Activated naive CD8-positive, alpha-beta T cell treated with anti-CD3 and anti-CD28 coated beads for 36 hours (primary cell): ENCODE measurements around the gene UPP2. TPM values are rescaled to one million over a fixed set of nuclear protein-coding genes. Genes with fewer than 3 reads are reported as not detected.

Source experiments
- DNase-seq: peaks from one replicate; pipeline ENCODE4 v3.0.0; 2021
- H3K27ac Mint-ChIP-seq: one replicate; pipeline ENCODE4 v1.8.0; 2022; ENCODE audit warnings: mild to moderate bottlenecking, moderate library complexity, mixed read lengths
- H3K27me3 Mint-ChIP-seq: one replicate; pipeline ENCODE4 v1.8.0; 2022; ENCODE audit warnings: mild to moderate bottlenecking, mixed read lengths
- H3K36me3 Mint-ChIP-seq: one replicate; pipeline ENCODE4 v1.8.0; 2021; ENCODE audit warnings: mild to moderate bottlenecking, mixed read lengths
- H3K4me1 Mint-ChIP-seq: one replicate; pipeline ENCODE4 v1.8.0; 2021; ENCODE audit warnings: mixed read lengths
- H3K4me3 Mint-ChIP-seq: one replicate; pipeline ENCODE4 v1.8.0; 2022; ENCODE audit warnings: mild to moderate bottlenecking, moderate library complexity, mixed read lengths
- H3K9me3 Mint-ChIP-seq: one replicate; pipeline ENCODE4 v1.8.0; 2022; ENCODE audit warnings: mixed read lengths
- total RNA-seq, 2 experiments: library from RNA; stranded (reverse); gene quantifications; one replicate each; pipeline ENCODE4 v1.2.3, GENCODE V29; 2021

The UPP2 gene
- total RNA-seq, 2 experiments from 2014 or later, result not detected

GRCh38 chr2:158095912-158096311 lies 5.8 kb upstream of the UPP2 start:
- Mint-ChIP-seq H3K4me1 (no peaks in the 10 kb centered on the region), H3K36me3 (no peaks in the 10 kb centered on the region), H3K27me3 (no peaks in the 10 kb centered on the region), H3K4me3 (no peak overlapping the region), H3K27ac (no peak overlapping the region), H3K9me3 (no peaks in the 10 kb centered on the region)
- no peak for DNase-seq

- Mint-ChIP-seq H3K36me3 (no peaks in the 10 kb centered on the region), H3K4me3 (no peak overlapping the region), H3K27ac (no peak overlapping the region), H3K4me1 (no peaks in the 10 kb centered on the region), H3K9me3 (no peaks in the 10 kb centered on the region), H3K27me3 (no peaks in the 10 kb centered on the region)
- no peak for DNase-seq
Measured at GRCh38 chr2:158097481-158097880, 4.2 kb upstream of the UPP2 start.

GRCh38 chr2:158098178-158098577 lies 3.5 kb upstream of the UPP2 start:
- Mint-ChIP-seq H3K4me1 (no peaks in the 10 kb centered on the region), H3K27me3 (no peaks in the 10 kb centered on the region), H3K36me3 (no peaks in the 10 kb centered on the region), H3K27ac (no peak overlapping the region), H3K9me3 (no peaks in the 10 kb centered on the region), H3K4me3 (no peak overlapping the region)
- no peak for DNase-seq

GRCh38 chr2:158099716-158100115 lies 2.0 kb upstream of the UPP2 start:
- H3K27me3 Mint-ChIP-seq, result no peaks in the 10 kb centered on the region
- H3K36me3 Mint-ChIP-seq, result no peaks in the 10 kb centered on the region
- no peak overlapping the region for H3K4me3 Mint-ChIP-seq
- H3K4me1 Mint-ChIP-seq, result no peaks in the 10 kb centered on the region
- no peak overlapping the region for H3K27ac Mint-ChIP-seq
- H3K9me3 Mint-ChIP-seq, result no peaks in the 10 kb centered on the region
- no peak for DNase-seq

DNA sequence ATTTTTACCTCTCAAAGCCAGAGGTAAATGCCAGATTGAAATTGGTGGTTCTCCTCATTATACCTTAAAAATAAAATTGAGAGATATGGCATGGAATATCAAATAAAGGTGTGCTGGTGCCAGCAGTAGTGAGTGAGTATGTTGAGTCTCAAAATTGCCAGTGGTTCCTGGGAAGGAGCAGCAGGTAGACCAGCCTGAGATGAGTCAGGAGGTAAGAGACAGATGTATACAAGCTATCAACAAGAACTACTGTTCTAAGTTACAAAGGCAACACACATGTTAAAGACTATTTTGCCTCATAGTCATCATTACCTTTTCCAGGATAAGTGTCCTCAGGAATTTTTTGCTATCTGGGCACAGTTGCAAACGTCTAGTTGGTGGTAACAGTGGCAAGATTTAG lies 1.3 kb upstream of the UPP2 start:
- no peak for DNase-seq
- Mint-ChIP-seq H3K9me3 (no peaks in the 10 kb centered on the region), H3K36me3 (no peaks in the 10 kb centered on the region), H3K27ac (no peak overlapping the region), H3K4me3 (no peak overlapping the region), H3K4me1 (no peaks in the 10 kb centered on the region), H3K27me3 (no peaks in the 10 kb centered on the region)

GRCh38 chr2:158102446-158102845 lies 770 bp downstream of the UPP2 start:
- Mint-ChIP-seq H3K27ac (no peak overlapping the region), H3K4me1 (no peaks in the 10 kb centered on the region)
- no peak for DNase-seq

GRCh38 chr2:158103411-158104012 lies 1.8 kb downstream of the UPP2 start:
- Mint-ChIP-seq H3K27ac (no peak overlapping the region), H3K4me1 (no peaks in the 10 kb centered on the region), H3K27me3 (no peaks in the 10 kb centered on the region), H3K4me3 (no peak overlapping the region), H3K36me3 (no peaks in the 10 kb centered on the region), H3K9me3 (no peaks in the 10 kb centered on the region)
- no peak for DNase-seq

More at GRCh38 chr2:158102446-158102845, 770 bp downstream of the UPP2 start:
- Mint-ChIP-seq H3K27me3 (no peaks in the 10 kb centered on the region), H3K36me3 (no peaks in the 10 kb centered on the region), H3K4me3 (no peak overlapping the region), H3K9me3 (no peaks in the 10 kb centered on the region)

DNA sequence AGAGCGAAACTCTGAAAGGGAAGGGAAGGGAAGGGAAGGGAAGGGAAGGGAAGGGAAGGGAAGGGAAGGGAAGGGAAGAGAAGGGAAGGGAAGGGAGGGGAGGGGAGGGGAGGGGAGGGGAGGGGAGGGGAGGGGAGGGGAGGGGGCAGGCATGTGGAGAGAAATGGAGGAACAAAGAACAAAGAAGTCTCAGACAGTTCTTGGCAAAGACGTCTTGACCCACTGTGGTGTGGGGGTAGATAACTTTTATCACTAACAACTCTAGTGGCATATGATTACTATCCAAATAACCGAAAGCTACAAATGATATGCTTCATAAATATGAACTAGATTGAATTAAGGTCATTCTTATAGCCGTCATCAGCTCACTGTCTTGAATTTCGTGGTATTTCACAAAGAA lies 3.2 kb downstream of the UPP2 start:
- H3K27me3 Mint-ChIP-seq, result no peaks in the 10 kb centered on the region
- H3K4me1 Mint-ChIP-seq, result no peaks in the 10 kb centered on the region
- no peak overlapping the region for H3K4me3 Mint-ChIP-seq
- no peaks in the 10 kb centered on the region for H3K36me3 Mint-ChIP-seq
- H3K9me3 Mint-ChIP-seq, result no peaks in the 10 kb centered on the region
- no peak for DNase-seq
- no peak overlapping the region for H3K27ac Mint-ChIP-seq

DNA sequence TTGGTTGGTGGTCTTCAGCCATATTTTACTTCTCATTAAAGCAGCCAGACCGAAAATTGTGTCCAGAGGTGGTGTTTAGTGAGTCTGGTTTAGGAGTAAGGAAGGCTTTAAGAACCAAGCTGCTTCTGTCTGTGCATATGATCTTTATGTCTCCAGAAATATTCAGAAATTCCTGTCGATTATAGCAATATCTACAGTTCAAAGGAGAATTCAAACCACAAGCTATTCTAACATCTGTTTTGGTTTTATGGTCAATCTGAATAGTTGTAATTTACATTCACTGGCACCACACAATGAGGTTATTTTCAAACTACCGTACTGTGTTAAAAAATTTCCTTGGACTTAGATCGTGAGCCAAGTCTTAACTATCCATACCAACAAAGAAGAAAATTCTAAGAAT lies 11.3 kb downstream of the UPP2 start:
- no peak for DNase-seq
- no peaks in the 10 kb centered on the region for H3K4me1 Mint-ChIP-seq
- H3K9me3 Mint-ChIP-seq, result no peaks in the 10 kb centered on the region
- no peak overlapping the region for H3K4me3 Mint-ChIP-seq
- H3K36me3 Mint-ChIP-seq, result no peaks in the 10 kb centered on the region
- no peak overlapping the region for H3K27ac Mint-ChIP-seq
- H3K27me3 Mint-ChIP-seq, result peaks cover 11% of the 10 kb centered on the region

DNA sequence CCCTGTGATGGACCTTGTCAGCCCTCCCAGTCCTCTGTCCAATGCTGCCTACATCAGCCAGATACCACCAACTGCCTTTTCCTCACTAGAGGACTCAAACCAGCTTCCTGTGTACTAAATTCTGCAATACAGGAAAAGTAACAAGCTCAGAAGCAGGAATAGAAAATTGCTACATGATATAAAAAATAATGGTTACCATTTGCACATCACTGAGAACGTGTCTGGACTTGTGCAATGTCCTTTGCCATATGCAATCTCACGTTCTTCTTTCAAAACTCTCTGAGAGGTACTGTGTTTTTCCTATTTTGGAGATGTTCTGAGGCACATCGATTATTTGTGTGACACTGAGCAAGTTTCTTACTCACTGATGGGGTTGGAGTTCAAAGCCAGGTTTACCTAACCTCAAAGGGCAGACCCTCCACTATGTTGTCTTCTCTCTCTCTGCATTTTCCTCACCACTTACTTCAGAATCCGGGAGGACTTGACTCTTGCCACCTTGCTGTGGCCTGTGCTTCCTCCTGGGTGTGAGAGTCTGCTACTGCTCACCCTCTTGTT lies 12.1 kb downstream of the UPP2 start:
- Mint-ChIP-seq H3K4me3 (no peak overlapping the region), H3K27me3 (peaks cover 11% of the 10 kb centered on the region), H3K9me3 (no peaks in the 10 kb centered on the region), H3K27ac (no peak overlapping the region), H3K36me3 (no peaks in the 10 kb centered on the region), H3K4me1 (no peaks in the 10 kb centered on the region)
- DNase-seq, result no peak

GRCh38 chr2:158114516-158114915 lies 12.8 kb downstream of the UPP2 start:
- peaks cover 11% of the 10 kb centered on the region for H3K27me3 Mint-ChIP-seq
- H3K4me1 Mint-ChIP-seq, result no peaks in the 10 kb centered on the region
- H3K36me3 Mint-ChIP-seq, result no peaks in the 10 kb centered on the region
- no peak overlapping the region for H3K4me3 Mint-ChIP-seq
- no peak for DNase-seq
- no peaks in the 10 kb centered on the region for H3K9me3 Mint-ChIP-seq
- H3K27ac Mint-ChIP-seq, result no peak overlapping the region

GRCh38 chr2:158115202-158115767 lies 13.6 kb downstream of the UPP2 start:
- Mint-ChIP-seq H3K4me1 (no peaks in the 10 kb centered on the region), H3K27me3 (peaks cover 9% of the 10 kb centered on the region), H3K4me3 (no peak overlapping the region), H3K9me3 (no peaks in the 10 kb centered on the region), H3K27ac (no peak overlapping the region), H3K36me3 (no peaks in the 10 kb centered on the region)
- no peak for DNase-seq

DNA sequence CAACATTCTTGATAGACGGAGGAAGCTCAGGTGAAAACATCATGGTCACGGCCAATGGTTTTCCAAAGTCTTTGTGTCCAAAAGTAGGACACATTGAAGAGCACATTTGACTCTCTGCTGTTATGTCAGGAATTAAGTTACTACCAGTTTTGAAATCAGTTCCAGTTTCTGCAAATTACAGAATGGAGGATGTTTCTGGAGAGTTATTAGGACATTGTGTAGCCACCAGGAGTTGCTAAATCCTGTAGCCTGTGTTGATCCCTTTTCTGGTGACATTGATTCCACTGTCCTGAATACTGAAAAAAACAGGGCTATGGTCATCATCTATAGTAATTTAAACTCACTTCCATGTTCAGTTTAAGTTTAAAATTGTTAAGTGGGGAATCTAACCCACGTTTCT lies 15.3 kb downstream of the UPP2 start:
- no peak for DNase-seq
- H3K27me3 Mint-ChIP-seq, result peaks cover 6% of the 10 kb centered on the region
- no peak overlapping the region for H3K4me3 Mint-ChIP-seq
- H3K36me3 Mint-ChIP-seq, result no peaks in the 10 kb centered on the region
- H3K27ac Mint-ChIP-seq, result no peak overlapping the region
- no peaks in the 10 kb centered on the region for H3K9me3 Mint-ChIP-seq
- no peaks in the 10 kb centered on the region for H3K4me1 Mint-ChIP-seq

DNA sequence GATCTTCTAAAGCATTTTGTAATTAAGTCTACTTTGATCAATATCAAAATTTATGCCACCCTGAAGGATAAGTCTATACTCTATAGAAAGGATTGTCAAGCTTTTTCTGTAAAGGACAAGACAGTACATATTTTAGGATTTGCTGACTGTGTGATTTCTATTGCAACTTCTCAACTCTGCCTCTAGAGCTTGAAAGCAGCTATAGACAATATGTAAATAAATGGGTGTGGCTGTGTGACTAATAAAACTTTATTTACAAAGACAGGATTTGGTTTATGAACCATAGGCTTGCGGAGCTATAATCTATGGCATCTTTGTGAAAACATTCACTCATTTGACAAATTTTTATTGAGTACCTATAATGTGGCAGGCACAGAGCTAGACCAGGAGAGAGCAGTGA lies 18.4 kb downstream of the UPP2 start:
- Mint-ChIP-seq H3K9me3 (no peaks in the 10 kb centered on the region), H3K27ac (no peak overlapping the region), H3K27me3 (peaks cover 3% of the 10 kb centered on the region), H3K4me1 (no peaks in the 10 kb centered on the region), H3K36me3 (no peaks in the 10 kb centered on the region), H3K4me3 (no peak overlapping the region)
- DNase-seq, result no peak

DNA sequence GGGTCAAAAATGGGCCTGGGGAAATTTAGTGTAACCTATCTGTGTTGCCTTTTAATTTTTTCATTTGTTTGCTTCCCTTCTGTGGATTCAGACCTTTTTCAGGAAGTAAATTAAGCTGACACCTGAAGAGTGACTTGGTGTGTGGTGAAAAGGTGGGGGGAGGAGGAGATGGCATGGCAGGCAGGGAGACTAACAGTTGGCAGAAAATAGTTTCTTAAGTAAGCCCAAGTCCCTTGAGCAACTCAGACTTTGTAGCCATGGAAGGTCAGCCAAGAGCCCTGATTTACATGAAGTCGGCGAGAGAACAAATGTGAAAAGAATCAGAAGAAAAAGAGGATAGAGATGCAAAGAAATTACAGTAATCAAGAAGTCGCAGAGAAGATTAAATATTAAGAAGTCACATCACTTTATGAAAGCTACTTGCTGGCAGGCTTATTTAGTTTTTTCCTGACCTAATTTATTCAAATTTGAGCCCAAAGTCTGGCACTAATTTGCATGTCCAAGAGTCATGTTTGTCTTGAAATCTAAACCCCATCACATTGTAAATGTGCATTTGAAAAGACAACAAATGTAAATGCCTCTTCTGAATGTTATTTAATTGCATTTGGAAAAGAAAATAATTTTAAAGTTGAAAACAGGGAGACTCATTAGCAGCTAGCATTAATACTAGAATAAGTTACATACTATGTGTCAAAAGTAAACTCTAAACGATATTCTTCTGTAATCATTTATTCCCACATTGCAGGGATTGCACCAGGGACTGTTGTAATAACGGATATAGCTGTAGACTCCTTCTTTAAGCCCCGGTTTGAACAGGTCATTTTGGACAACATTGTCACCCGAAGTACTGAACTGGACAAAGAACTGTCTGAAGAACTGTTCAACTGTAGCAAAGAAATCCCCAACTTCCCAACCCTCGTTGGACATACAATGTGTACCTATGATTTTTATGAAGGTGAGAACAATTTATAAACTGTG lies 19.3 kb downstream of the UPP2 start:
- no peaks in the 10 kb centered on the region for H3K9me3 Mint-ChIP-seq
- H3K4me3 Mint-ChIP-seq, result no peak overlapping the region
- no peak overlapping the region for H3K27ac Mint-ChIP-seq
- no peaks in the 10 kb centered on the region for H3K36me3 Mint-ChIP-seq
- H3K4me1 Mint-ChIP-seq, result no peaks in the 10 kb centered on the region
- no peak for DNase-seq
- H3K27me3 Mint-ChIP-seq, result peaks cover under 1% of the 10 kb centered on the region
